Omental fat pad (tissue), 4 donors: ENCODE data around the gene OSER1. TPM values are rescaled to one million over a fixed set of nuclear protein-coding genes. Genes with fewer than 3 reads are reported as not detected.
"Not testable (repeated sequence)": the region's sequence is repeated elsewhere in the genome, so short reads cannot be mapped to it uniquely, and the experiment has no call there.

Source experiments
- ATAC-seq: fragments of 150-250 bp; one replicate; pipeline ENCODE4 v1.9.1; 2016; ENCODE audit warnings: mild to moderate bottlenecking, moderate library complexity; ENCODE audit not compliant: low FRiP score
- DNase-seq: peaks from one replicate; pipeline ENCODE4 v3.0.0-alpha.2; 2019; ENCODE audit warnings: low spot score
- total RNA-seq, 4 donors: library from RNA; depleted of rRNA; stranded (reverse); fragments of >200 nt; gene quantifications; one replicate each; pipeline ENCODE4 v1.1.0, GENCODE V29; 2016
- TF ChIP-seq, protein P1 (sequence below), 3 donors: fragments of 450-650 bp; IDR thresholded peaks; one replicate each; pipeline ENCODE4 v1.5.1; 2016 to 2017; ENCODE audit warnings: antibody characterized with exemption in 3 of 3, mild to moderate bottlenecking in 3 of 3, moderate library complexity in 2 of 3

OSER1 gene
- total RNA-seq, 4 donors from 2014 or later = 42.8 to 65.0 (median 49.7) TPM

DNA sequence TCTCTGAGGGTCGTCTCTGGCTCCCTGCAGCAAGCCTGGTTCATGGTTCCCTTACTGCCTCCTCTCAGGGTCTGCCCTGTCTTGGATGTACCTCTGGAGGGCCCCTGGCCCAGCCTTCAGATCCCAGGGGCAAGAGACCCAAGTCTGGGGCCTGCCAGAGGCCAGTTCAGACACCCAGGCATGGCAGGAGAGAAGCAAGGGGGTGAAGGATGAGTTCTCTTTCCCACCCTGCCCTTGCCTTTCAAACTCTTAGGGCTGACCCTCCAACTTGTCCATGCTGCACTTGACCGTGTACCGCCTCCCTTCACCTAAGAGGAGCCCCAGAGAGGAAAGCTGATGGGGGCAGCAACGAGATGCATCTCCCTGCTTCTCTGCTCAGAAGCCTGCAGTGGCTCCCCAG lies 40.7 kb upstream of the OSER1 start:
- TF ChIP-seq, protein P1, sequence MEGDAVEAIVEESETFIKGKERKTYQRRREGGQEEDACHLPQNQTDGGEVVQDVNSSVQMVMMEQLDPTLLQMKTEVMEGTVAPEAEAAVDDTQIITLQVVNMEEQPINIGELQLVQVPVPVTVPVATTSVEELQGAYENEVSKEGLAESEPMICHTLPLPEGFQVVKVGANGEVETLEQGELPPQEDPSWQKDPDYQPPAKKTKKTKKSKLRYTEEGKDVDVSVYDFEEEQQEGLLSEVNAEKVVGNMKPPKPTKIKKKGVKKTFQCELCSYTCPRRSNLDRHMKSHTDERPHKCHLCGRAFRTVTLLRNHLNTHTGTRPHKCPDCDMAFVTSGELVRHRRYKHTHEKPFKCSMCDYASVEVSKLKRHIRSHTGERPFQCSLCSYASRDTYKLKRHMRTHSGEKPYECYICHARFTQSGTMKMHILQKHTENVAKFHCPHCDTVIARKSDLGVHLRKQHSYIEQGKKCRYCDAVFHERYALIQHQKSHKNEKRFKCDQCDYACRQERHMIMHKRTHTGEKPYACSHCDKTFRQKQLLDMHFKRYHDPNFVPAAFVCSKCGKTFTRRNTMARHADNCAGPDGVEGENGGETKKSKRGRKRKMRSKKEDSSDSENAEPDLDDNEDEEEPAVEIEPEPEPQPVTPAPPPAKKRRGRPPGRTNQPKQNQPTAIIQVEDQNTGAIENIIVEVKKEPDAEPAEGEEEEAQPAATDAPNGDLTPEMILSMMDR (IDR thresholded peaks at IDR 0.05) = no peak
- no peak for DNase-seq
- no peak for ATAC-seq

DNA sequence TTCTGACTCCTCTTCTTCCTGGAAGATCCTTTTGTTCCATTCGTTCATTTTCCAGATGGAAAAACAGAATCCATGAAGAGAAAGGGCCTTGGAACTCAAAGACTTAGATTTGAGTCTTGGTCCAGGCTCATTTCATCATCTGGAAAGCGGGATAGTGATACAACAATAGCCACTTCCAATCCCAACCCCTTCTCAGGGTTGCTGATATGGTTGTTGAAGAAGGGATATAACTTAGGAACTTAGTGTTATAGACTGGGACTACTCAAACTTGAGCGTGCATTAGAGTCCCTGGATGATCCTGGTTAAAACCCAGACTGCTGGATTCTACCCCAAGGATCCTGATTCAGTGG lies 37.8 kb upstream of the OSER1 start:
- TF ChIP-seq, protein P1 (IDR thresholded peaks at IDR 0.05) = no peak
- DNase-seq = no peak
- ATAC-seq = no peak

GRCh38 chr20:44247586-44248409 lies 37.2 kb upstream of the OSER1 start:
- TF ChIP-seq, protein P1 (IDR thresholded peaks at IDR 0.05) = no peak
- ATAC-seq (no peak), DNase-seq (no peak)

DNA sequence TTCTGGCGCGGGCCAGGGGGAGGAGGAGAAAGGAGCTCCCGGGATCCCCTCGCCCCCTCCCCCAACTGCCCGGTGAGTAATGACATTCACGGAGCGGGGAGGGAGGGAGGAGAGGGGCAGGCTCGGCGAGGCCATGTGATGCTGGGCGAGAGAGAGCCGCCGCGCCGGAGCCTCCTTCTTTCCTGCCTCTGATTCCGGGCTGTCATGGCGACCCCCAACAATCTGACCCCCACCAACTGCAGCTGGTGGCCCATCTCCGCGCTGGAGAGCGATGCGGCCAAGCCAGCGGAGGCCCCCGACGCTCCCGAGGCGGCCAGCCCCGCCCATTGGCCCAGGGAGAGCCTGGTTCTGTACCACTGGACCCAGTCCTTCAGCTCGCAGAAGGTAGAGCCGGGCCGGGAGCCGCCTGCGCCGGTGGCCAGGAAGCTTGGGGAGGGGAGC lies 36.6 kb upstream of the OSER1 start, which contains the start of gene GDAP1L1:
Gene GDAP1L1, plus strand, starts transcription at position 178 of the 441 bp plus-strand sequence. Its CDS starts 27 bp downstream, at position 205.
- ATAC-seq (no peak), DNase-seq (no peak)
- TF ChIP-seq, protein P1 (IDR thresholded peaks at IDR 0.05) = no peak

- DNase-seq (no peak), ATAC-seq (no peak)
- TF ChIP-seq, protein P1 (IDR thresholded peaks at IDR 0.05) = no peak
These were observed 35.4 kb upstream of the OSER1 start for GRCh38 chr20:44245977-44246376.

- TF ChIP-seq, protein P1 (IDR thresholded peaks at IDR 0.05) = no peak
- DNase-seq (no peak), ATAC-seq (no peak)
These were observed 31.2 kb upstream of the OSER1 start for GRCh38 chr20:44241796-44242195.

GRCh38 chr20:44236840-44237239 lies 26.3 kb upstream of the OSER1 start:
- not testable (repeated sequence) for DNase-seq

More at GRCh38 chr20:44236840-44237239, 26.3 kb upstream of the OSER1 start:
- ATAC-seq = not testable (repeated sequence)
